ENCODE measurements around the gene GTF3C2. TPM values are rescaled to one million over a fixed set of nuclear protein-coding genes. Genes with fewer than 3 reads are reported as not detected.
"Not testable (repeated sequence)": the region's sequence is repeated elsewhere in the genome, so short reads cannot be mapped to it uniquely, and the experiment has no call there.

Gene GTF3C2
- total RNA-seq, 1 donor from 2014 or later, result 83.8 TPM

DNA sequence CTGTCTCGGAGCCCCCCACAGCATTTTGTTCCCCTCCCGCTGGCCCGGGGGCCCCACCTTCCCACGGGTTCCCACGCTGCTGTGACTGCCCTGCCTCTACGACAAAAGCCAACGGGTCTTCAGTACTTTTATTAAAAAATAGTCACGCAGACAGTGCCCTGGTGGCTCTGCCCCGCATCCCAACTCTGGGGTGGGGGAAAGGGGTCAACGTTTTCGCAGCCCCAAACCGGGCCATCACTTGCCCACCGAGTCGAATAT, 49.3 kb downstream of the GTF3C2 start:
- H3K4me1 Mint-ChIP-seq, result peaks cover 5% of the 10 kb centered on the region
- peak overlapping the region; percentile 43 for H3K4me3 Mint-ChIP-seq
- no peak overlapping the region for H3K27ac Mint-ChIP-seq
- H3K27me3 Mint-ChIP-seq, result peaks cover 19% of the 10 kb centered on the region
- peaks cover 19% of the 10 kb centered on the region for H3K36me3 Mint-ChIP-seq (ENCODE audit: low read depth)
- intact Hi-C loops (cut with micrococcal nuclease), result no loop called here
- DNase-seq, result no peak
- H3K9me3 Mint-ChIP-seq, result no peaks in the 10 kb centered on the region

DNA sequence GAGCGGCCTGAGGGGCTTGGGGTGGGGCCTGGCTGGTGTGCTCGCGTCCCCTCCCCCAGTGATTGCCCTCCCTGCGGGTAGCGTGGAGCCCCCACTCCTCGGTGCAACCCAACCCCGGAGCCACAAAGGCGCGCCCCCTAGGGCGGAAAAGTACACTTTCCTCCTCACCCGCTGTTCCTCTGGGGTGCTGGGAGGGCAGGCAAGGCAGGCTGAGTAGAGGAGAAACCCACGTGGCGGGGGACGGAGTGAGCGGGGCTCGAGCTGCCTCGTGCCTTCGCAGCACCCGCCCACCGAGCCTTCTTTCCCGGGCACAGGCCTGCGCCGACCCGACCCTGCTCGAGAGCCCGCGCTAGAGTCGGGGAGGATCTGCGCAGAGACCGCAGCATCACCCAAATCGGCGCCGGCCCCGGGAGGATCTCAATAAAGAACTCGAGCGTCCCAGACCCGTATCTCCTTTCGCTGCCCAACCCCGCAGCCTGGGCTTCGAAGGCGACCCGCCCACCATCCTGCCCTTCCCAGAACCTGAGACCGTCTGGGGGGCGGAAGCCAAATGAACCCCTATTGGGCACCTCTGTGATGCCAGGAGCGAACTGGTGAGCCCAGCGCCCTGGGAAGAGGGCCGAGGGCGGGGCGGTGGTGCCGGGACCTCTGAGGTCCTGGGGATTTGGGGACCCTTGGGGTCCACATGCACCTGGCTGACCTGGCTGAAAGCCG, 49.8 kb downstream of the GTF3C2 start:
- no peaks in the 10 kb centered on the region for H3K9me3 Mint-ChIP-seq
- intact Hi-C loops (cut with micrococcal nuclease), result no loop called here
- H3K27ac Mint-ChIP-seq, result no peak overlapping the region
- peaks cover 5% of the 10 kb centered on the region for H3K4me1 Mint-ChIP-seq
- peaks cover 18% of the 10 kb centered on the region for H3K36me3 Mint-ChIP-seq (ENCODE audit: low read depth)
- peak overlapping the region; percentile 65 for H3K4me3 Mint-ChIP-seq
- peak; percentile 74 for DNase-seq
- H3K27me3 Mint-ChIP-seq, result peaks cover 19% of the 10 kb centered on the region

DNA sequence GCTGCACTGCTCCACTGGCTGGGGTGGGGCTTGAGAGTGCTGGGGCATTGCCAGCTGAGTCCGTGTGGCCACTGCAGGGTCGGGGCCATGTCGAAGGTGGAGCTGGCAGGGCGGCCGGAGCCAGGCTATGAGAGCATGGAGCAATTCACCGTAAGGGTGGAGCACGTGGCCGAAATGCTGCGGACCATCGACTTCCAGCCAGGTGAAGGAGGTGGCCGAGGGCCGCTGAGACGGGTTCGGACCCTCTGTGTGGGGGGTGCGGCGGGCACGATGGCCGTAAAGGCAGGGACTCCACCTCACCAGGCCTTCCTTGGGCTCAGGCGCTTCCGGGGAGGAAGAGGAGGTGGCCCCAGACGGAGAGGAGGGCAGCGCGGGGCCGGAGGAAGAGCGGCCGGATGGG, 50.4 kb downstream of the GTF3C2 start:
- DNase-seq, result no peak
- intact Hi-C loops (cut with micrococcal nuclease), result no loop called here

DNA sequence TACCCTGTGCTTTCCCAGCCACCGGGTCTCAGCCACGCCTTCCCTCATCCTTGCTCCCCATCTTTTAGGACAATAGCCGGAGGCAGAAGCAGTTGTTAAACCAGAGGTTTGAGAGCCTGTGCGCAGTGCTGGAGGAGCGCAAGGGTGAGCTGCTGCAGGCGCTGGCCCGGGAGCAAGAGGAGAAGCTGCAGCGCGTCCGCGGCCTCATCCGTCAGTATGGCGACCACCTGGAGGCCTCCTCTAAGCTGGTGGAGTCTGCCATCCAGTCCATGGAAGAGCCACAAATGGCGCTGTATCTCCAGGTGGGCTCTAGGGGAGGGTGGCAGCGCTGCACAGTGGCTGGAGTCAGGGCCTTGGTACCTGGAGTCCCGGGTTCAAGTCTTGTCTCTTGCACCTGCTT, 51.0 kb downstream of the GTF3C2 start:
- peaks cover 5% of the 10 kb centered on the region for H3K4me1 Mint-ChIP-seq
- intact Hi-C loops (cut with micrococcal nuclease), result no loop called here
- DNase-seq, result no peak

More for the DNA sequence above, 50.4 kb downstream of the GTF3C2 start:
- Mint-ChIP-seq H3K4me3 (peak overlapping the region; percentile 65), H3K9me3 (no peaks in the 10 kb centered on the region), H3K27ac (no peak overlapping the region), H3K4me1 (peaks cover 5% of the 10 kb centered on the region), H3K27me3 (peaks cover 19% of the 10 kb centered on the region), H3K36me3 (ENCODE audit: low read depth) (peaks cover 13% of the 10 kb centered on the region)

DNA sequence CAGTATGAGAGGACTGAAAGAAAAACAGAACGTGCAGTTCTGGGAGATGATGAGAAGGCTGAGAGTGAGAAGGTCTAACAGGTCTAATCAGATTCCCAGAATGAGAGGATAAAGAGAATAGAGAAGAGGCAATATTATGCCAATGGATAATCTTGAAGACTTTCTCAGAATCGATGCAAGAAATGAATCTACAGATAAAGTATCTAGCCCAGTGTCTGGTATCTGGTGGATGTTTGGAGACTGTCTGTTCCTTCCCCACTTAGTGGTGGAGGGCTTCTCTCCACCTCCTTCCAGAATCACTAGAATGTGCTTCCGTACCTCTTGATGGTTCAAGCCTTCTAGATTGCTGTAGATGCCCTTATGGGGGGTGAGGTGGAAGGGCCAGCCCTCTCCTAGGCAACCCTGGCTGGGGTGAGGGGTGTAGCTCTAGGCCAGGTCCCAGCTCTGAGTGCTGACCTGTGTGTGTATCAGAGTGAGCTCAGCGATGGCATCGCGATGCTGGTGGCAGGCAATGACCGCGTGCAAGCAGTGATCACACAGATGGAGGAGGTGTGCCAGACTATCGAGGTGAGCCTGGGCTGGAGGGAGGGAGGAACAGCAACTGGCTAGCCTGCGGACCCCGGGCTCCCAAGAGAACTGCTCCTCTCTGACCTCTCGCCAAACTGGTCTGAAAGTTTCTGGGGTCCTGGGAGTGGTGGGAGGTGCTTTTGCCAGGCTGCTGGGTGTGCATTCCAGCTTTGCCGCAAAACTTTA, 51.9 kb downstream of the GTF3C2 start:
- Mint-ChIP-seq H3K4me1 (peaks cover 5% of the 10 kb centered on the region), H3K9me3 (no peaks in the 10 kb centered on the region), H3K27me3 (peaks cover 19% of the 10 kb centered on the region), H3K27ac (no peak overlapping the region), H3K4me3 (no peak overlapping the region), H3K36me3 (ENCODE audit: low read depth) (peaks cover 8% of the 10 kb centered on the region)
- no peak for DNase-seq
- intact Hi-C loops (cut with micrococcal nuclease), result no loop called here

More for the DNA sequence above, 51.0 kb downstream of the GTF3C2 start:
- Mint-ChIP-seq H3K27me3 (peaks cover 19% of the 10 kb centered on the region), H3K27ac (no peak overlapping the region), H3K36me3 (ENCODE audit: low read depth) (peaks cover 12% of the 10 kb centered on the region), H3K9me3 (no peaks in the 10 kb centered on the region), H3K4me3 (no peak overlapping the region)

DNA sequence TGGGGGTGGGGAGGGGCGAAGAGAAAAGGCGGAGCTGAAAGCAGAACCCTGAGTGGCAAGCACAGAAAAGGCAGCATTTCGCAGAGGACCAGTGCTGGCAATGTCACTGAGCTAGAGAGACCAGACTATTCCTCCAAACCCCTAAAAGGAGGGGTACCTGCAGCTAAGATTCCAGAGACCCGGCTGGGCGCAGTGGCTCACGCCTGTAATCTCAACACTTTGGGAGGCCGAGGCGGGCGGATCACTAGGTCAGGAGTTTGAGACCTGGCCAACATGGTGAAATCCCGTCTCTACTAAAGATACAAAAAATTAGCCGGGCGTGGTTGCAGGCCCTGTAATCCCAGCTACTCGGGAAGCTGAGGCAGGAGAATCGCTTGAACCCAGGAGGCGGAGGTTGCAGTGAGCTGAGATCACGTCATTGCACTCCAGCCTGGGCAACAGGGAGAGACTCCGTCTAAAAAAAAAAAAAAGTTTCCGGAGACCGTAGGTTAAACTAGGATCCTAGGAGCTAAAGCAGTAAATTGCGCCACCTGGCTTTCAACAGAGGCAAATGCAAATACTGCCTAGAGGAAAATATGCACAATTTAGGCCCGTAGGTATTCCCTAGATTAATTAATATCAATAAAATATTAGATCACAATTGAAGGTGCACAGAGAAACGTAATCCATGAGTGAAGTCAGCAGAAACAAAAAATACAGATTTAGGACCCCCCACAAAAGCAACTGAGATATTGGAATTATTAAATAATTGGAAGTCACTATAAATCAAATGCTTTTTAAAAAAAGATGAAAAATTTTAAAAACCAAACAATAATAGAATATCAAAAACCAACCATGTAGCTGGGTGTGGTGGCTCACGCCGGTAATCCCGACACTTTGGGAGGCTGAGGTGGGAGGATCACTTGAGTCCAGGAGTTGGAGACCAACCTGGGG, 53.2 kb downstream of the GTF3C2 start:
- peak; percentile 85 for DNase-seq
- Mint-ChIP-seq H3K36me3 (ENCODE audit: low read depth) (no peaks in the 10 kb centered on the region), H3K27ac (no peak overlapping the region), H3K4me1 (peaks cover 5% of the 10 kb centered on the region), H3K4me3 (peak overlapping the region; percentile 71), H3K9me3 (no peaks in the 10 kb centered on the region), H3K27me3 (peaks cover 19% of the 10 kb centered on the region)
- intact Hi-C loops (cut with micrococcal nuclease), result loop anchor here (1.0 to 2.0 kb wide), 3 partner anchors 41 to 205 kb away; partner anchors contain the start of gene SLC30A3

DNA sequence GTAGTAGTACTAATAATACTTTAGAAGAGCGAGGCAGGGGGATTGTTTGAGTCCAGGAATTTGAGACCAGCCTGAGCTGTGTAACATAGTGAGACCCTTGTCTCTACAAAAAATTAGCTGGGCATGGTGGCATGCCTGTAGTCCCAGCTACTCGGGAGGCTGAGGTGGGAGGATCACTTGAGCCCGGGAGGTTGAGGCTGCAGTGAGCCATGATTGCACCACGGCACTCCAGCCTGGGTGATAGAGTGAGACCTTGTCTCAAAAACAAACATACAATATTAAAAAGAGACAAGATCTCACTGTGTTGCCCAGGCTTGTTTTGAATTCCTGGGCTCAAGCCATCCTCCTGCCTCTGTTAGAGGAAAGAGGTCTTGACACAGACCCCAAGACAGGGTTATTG, 56.0 kb downstream of the GTF3C2 start:
- H3K4me3 Mint-ChIP-seq; H3K27ac Mint-ChIP-seq; H3K4me1 Mint-ChIP-seq; intact Hi-C loops (cut with micrococcal nuclease); DNase-seq; H3K9me3 Mint-ChIP-seq; H3K36me3 Mint-ChIP-seq (ENCODE audit: low read depth): not testable (repeated sequence)
- peaks cover 15% of the 10 kb centered on the region for H3K27me3 Mint-ChIP-seq

DNA sequence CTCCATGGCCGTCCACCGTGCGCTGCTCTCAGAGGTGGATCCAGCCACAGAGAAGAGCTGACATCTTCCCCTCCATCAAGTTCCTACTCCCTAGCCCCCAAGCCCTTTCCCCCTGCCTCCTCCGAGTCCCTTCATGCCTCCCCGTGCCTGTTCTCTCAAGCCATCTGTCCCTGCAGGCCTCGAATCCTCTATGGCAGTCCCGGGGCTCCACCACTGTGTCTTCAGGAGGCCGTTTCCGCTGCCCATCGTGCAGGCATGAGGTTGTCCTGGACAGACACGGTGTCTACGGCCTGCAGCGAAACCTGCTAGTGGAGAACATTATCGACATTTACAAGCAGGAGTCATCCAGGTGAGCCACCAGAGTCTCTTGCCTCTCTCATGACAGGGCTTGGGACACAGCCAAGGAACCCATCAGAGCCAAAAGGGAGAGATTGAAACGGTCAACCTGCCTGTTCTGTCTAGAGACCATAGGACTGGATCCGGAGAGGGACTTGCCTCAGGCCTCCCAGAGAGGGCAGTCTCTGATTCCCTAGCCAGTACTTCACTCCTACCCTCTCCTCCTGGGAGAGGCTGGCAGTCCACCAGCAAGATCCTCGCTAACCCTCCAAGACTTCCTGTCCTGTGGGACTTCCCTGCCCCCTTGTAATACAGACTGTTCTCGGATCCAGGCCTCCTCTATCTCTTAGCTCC, 58.0 kb downstream of the GTF3C2 start:
- H3K4me3 Mint-ChIP-seq, result no peak overlapping the region
- DNase-seq, result no peak
- no peaks in the 10 kb centered on the region for H3K9me3 Mint-ChIP-seq
- peaks cover 4% of the 10 kb centered on the region for H3K27me3 Mint-ChIP-seq
- intact Hi-C loops (cut with micrococcal nuclease), result no loop called here
- peaks cover 5% of the 10 kb centered on the region for H3K4me1 Mint-ChIP-seq
- H3K27ac Mint-ChIP-seq, result no peak overlapping the region
- no peaks in the 10 kb centered on the region for H3K36me3 Mint-ChIP-seq (ENCODE audit: low read depth)

DNA sequence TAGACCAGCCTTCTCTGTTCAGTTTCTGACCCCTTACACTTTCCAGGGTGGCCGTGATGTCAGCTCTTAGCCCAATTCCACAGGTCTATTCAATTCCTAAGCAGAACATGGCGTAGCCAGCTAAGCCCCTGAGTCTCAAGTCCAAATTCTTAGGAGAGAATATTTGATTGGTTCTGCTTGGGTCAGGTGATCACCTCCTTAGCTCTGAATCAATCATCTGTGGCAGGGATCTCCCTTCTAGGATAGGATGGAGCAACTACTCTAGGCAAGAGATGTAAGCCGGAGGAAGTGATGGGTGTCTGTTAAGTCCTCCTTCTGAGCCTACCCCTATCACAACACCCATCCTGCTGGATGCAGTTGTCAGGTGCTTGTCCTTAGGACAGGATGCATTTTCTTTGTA, 59.4 kb downstream of the GTF3C2 start:
- DNase-seq, result no peak
- Mint-ChIP-seq H3K4me3 (no peak overlapping the region), H3K27me3 (peaks cover 13% of the 10 kb centered on the region), H3K4me1 (no peaks in the 10 kb centered on the region), H3K36me3 (ENCODE audit: low read depth) (no peaks in the 10 kb centered on the region), H3K27ac (no peak overlapping the region), H3K9me3 (no peaks in the 10 kb centered on the region)
- intact Hi-C loops (cut with micrococcal nuclease), result no loop called here

DNA sequence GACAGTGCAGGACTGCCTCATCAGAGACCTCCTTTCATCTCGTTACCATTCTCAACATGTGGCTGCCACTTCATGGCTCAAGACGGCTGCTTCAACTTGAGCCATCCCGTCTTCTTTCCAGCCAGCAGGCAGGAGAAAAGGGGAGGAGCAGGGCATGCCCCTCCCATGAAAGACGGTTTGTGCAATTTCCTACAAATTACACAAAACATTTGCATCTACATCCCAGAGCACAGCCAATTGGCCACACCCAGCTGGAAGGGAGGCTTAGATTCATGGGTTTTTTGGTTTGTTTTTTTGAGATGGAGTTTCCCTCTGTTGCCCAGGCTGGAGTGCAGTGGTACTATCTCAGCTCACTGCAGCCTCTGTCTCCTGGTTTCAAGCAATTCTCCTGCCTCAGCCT, 60.1 kb downstream of the GTF3C2 start:
- Mint-ChIP-seq H3K36me3 (ENCODE audit: low read depth) (no peaks in the 10 kb centered on the region), H3K27ac (no peak overlapping the region), H3K4me1 (no peaks in the 10 kb centered on the region), H3K4me3 (no peak overlapping the region), H3K9me3 (no peaks in the 10 kb centered on the region), H3K27me3 (peaks cover 19% of the 10 kb centered on the region)
- intact Hi-C loops (cut with micrococcal nuclease), result no loop called here
- DNase-seq, result no peak

DNA sequence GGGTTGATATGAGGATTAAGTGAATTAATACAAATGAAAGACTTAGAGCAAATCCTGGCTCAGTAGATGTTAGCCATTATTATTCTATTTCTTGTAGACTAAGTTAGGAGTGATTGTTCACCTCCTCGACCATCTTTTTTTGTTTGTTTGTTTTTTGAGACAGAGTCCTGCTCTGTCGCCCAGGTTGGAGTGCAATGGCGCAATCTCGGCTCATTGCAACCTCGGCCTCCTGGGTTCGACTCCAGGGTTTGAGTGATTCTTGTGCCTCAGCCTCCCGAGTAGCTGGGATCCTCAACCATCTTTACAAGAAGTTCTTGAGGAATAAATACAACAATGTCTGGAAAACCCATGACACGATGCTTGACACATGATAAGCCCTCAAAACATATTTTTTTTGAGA, 61.6 kb downstream of the GTF3C2 start:
- Mint-ChIP-seq H3K27ac (no peak overlapping the region), H3K9me3 (no peaks in the 10 kb centered on the region), H3K4me1 (no peaks in the 10 kb centered on the region), H3K27me3 (peaks cover 21% of the 10 kb centered on the region), H3K4me3 (no peak overlapping the region), H3K36me3 (ENCODE audit: low read depth) (no peaks in the 10 kb centered on the region)
- intact Hi-C loops (cut with micrococcal nuclease), result no loop called here
- no peak for DNase-seq

DNA sequence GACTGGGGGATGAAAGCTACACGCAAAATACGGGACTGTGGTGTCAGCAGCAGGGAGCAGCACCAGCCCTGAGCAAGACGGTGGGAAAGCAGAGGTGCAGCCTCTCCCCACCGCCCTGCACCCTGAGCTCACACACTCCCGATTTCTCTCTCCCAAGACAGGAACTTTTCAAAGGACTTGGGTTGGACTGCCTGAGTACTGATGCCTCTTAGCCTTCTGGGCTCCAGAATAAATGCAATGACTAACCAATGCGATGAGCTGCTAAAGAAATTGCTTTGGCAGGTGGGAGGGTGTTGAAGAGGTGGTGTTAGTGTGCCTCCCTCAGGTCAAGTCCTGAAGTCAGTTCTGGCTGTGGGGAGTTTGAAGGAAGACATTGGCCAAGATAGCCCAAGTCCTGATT, 64.7 kb downstream of the GTF3C2 start:
- DNase-seq, result no peak
- intact Hi-C loops (cut with micrococcal nuclease), result no loop called here
- Mint-ChIP-seq H3K9me3 (no peaks in the 10 kb centered on the region), H3K27ac (no peak overlapping the region), H3K4me3 (no peak overlapping the region), H3K27me3 (peaks cover 34% of the 10 kb centered on the region), H3K4me1 (no peaks in the 10 kb centered on the region), H3K36me3 (ENCODE audit: low read depth) (no peaks in the 10 kb centered on the region)

DNA sequence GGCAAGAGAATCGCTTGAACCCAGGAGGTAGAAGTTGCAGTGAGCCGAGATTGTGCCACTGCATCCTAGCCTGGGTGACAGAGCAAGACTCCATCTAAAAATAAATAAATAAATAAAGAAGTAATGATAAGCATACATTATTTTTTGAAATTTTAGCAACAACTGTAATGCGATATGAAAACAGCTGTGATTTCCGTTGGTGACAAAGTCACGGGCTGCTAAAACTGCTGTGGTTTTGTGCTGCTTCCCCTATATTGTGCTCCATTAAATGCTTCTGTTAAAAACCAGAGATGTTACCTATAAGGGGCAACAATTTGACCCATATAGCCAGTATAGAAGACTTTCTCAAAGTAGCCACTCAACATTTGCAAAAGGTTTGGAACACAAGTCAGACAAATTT, 66.0 kb downstream of the GTF3C2 start:
- H3K36me3 Mint-ChIP-seq (ENCODE audit: low read depth), result no peaks in the 10 kb centered on the region
- no peaks in the 10 kb centered on the region for H3K4me1 Mint-ChIP-seq
- intact Hi-C loops (cut with micrococcal nuclease), result no loop called here
- no peak overlapping the region for H3K27ac Mint-ChIP-seq
- peaks cover 38% of the 10 kb centered on the region for H3K27me3 Mint-ChIP-seq
- H3K9me3 Mint-ChIP-seq, result no peaks in the 10 kb centered on the region
- DNase-seq, result no peak
- H3K4me3 Mint-ChIP-seq, result no peak overlapping the region

Data from activated CD4-positive, alpha-beta T cell treated with anti-CD3 and anti-CD28 coated beads, Interleukin-2, amount 10 ng/mL, durations not matched to agents 24 days and 14 days (primary cell).